H1 (cell line): ENCODE measurements around the gene NR1H2. TPM values are rescaled to one million over a fixed set of nuclear protein-coding genes. Genes with fewer than 3 reads are reported as not detected.

Experiments
- CHD2 ChIP-seq: IDR thresholded peaks from 2 replicates; pipeline ENCODE4 v1.6.1; 2012; ENCODE audit warnings: low read length, improper control_type of control experiment
- FOSL1 ChIP-seq: IDR thresholded peaks from 2 replicates; pipeline ENCODE4 v1.6.1; 2011; ENCODE audit warnings: mild to moderate bottlenecking, low read depth, low read length, moderate library complexity; ENCODE audit not compliant: insufficient read depth
- GABPA ChIP-seq: IDR thresholded peaks from 2 replicates; pipeline ENCODE4 v1.6.1; 2011; ENCODE audit warnings: mild to moderate bottlenecking, low read length, moderate library complexity, borderline replicate concordance; ENCODE audit not compliant: insufficient read depth
- POLR2AphosphoS5 ChIP-seq: IDR thresholded peaks from 2 replicates; pipeline ENCODE4 v1.6.1; 2011; ENCODE audit warnings: low read depth, low read length
- RXRA ChIP-seq: IDR thresholded peaks from 2 replicates; pipeline ENCODE4 v1.6.1; 2011; ENCODE audit warnings: low read depth, mild to moderate bottlenecking, low read length, moderate library complexity; ENCODE audit not compliant: insufficient read depth
- SRF ChIP-seq: IDR thresholded peaks from 2 replicates; pipeline ENCODE4 v1.6.1; 2011; ENCODE audit warnings: mild to moderate bottlenecking, low read depth, low read length, moderate library complexity
- polyA plus RNA-seq, 7 experiments: library from polyadenylated mRNA; depleted of rRNA in 3 of 7; stranded (reverse) in 5 of 7; unstranded in 2 of 7; fragments of >200 nt in 5 of 7; fragments of 200-250 nt in 2 of 7; gene quantifications; 1 replicate in 5 of 7; 2 replicates in 1 of 7; 4 replicates in 1 of 7; pipeline versions ENCODE4 v1.2.1 to v1.2.3, GENCODE V29; 2011 to 2013; ENCODE audit warnings: missing spikeins in 2 of 7, mixed read lengths in 2 of 7
- total RNA-seq: library from RNA; stranded (reverse); fragmentation: NEBNext Ultra II Directional; extraction: Animal tissue kit (Norgen Biotek cat#: 25700); gene quantifications from 2 replicates; pipeline ENCODE4 v1.2.1, GENCODE V29; 2021
- TF ChIP-seq, protein P1 (sequence below): fragments of 300-600 bp; sonication (generic); IDR thresholded peaks from 2 replicates; pipeline ENCODE4 v1.7.1; 2012; ENCODE audit warnings: low read length, moderate library complexity, mild to moderate bottlenecking, inconsistent platforms; ENCODE audit not compliant: insufficient replicate concordance
- TF ChIP-seq, protein P2 (sequence below): IDR thresholded peaks from 2 replicates; pipeline ENCODE4 v1.6.1; 2011; ENCODE audit warnings: low read length, improper control_type of control experiment

The NR1H2 gene
- total and polyA plus RNA-seq, 2 of the 8 experiments (the other 6 are each of a cell fraction or from before 2014, with no cell fraction given), result 40.3 to 47.5 TPM

GRCh38 chr19:50368649-50369570 is 7.3 kb upstream of the NR1H2 start (continued):
- TF ChIP-seq, protein P1, sequence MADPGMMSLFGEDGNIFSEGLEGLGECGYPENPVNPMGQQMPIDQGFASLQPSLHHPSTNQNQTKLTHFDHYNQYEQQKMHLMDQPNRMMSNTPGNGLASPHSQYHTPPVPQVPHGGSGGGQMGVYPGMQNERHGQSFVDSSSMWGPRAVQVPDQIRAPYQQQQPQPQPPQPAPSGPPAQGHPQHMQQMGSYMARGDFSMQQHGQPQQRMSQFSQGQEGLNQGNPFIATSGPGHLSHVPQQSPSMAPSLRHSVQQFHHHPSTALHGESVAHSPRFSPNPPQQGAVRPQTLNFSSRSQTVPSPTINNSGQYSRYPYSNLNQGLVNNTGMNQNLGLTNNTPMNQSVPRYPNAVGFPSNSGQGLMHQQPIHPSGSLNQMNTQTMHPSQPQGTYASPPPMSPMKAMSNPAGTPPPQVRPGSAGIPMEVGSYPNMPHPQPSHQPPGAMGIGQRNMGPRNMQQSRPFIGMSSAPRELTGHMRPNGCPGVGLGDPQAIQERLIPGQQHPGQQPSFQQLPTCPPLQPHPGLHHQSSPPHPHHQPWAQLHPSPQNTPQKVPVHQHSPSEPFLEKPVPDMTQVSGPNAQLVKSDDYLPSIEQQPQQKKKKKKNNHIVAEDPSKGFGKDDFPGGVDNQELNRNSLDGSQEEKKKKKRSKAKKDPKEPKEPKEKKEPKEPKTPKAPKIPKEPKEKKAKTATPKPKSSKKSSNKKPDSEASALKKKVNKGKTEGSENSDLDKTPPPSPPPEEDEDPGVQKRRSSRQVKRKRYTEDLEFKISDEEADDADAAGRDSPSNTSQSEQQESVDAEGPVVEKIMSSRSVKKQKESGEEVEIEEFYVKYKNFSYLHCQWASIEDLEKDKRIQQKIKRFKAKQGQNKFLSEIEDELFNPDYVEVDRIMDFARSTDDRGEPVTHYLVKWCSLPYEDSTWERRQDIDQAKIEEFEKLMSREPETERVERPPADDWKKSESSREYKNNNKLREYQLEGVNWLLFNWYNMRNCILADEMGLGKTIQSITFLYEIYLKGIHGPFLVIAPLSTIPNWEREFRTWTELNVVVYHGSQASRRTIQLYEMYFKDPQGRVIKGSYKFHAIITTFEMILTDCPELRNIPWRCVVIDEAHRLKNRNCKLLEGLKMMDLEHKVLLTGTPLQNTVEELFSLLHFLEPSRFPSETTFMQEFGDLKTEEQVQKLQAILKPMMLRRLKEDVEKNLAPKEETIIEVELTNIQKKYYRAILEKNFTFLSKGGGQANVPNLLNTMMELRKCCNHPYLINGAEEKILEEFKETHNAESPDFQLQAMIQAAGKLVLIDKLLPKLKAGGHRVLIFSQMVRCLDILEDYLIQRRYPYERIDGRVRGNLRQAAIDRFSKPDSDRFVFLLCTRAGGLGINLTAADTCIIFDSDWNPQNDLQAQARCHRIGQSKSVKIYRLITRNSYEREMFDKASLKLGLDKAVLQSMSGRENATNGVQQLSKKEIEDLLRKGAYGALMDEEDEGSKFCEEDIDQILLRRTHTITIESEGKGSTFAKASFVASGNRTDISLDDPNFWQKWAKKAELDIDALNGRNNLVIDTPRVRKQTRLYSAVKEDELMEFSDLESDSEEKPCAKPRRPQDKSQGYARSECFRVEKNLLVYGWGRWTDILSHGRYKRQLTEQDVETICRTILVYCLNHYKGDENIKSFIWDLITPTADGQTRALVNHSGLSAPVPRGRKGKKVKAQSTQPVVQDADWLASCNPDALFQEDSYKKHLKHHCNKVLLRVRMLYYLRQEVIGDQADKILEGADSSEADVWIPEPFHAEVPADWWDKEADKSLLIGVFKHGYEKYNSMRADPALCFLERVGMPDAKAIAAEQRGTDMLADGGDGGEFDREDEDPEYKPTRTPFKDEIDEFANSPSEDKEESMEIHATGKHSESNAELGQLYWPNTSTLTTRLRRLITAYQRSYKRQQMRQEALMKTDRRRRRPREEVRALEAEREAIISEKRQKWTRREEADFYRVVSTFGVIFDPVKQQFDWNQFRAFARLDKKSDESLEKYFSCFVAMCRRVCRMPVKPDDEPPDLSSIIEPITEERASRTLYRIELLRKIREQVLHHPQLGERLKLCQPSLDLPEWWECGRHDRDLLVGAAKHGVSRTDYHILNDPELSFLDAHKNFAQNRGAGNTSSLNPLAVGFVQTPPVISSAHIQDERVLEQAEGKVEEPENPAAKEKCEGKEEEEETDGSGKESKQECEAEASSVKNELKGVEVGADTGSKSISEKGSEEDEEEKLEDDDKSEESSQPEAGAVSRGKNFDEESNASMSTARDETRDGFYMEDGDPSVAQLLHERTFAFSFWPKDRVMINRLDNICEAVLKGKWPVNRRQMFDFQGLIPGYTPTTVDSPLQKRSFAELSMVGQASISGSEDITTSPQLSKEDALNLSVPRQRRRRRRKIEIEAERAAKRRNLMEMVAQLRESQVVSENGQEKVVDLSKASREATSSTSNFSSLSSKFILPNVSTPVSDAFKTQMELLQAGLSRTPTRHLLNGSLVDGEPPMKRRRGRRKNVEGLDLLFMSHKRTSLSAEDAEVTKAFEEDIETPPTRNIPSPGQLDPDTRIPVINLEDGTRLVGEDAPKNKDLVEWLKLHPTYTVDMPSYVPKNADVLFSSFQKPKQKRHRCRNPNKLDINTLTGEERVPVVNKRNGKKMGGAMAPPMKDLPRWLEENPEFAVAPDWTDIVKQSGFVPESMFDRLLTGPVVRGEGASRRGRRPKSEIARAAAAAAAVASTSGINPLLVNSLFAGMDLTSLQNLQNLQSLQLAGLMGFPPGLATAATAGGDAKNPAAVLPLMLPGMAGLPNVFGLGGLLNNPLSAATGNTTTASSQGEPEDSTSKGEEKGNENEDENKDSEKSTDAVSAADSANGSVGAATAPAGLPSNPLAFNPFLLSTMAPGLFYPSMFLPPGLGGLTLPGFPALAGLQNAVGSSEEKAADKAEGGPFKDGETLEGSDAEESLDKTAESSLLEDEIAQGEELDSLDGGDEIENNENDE, result no peak
- TF ChIP-seq FOSL1, result no peak
- peak; percentile 74; the same call in 1 of the 2 replicates for TF ChIP-seq GABPA
- TF ChIP-seq SRF, result no peak
- no peak for TF ChIP-seq RXRA
- TF ChIP-seq POLR2AphosphoS5, result no peak
- TF ChIP-seq, protein P2, sequence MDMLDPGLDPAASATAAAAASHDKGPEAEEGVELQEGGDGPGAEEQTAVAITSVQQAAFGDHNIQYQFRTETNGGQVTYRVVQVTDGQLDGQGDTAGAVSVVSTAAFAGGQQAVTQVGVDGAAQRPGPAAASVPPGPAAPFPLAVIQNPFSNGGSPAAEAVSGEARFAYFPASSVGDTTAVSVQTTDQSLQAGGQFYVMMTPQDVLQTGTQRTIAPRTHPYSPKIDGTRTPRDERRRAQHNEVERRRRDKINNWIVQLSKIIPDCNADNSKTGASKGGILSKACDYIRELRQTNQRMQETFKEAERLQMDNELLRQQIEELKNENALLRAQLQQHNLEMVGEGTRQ, result peak; percentile 86
- TF ChIP-seq CHD2, result no peak
